T-helper 1 cell treated with Interleukin-12 subunit alpha and Interleukin-12 subunit beta and Interleukin-4 antibody, amounts not matched to agents 30 ng/mL and 1 ng/mL, for 36 hours (primary cell): ENCODE data around the gene NCAN. TPM values are rescaled to one million over a fixed set of nuclear protein-coding genes. Genes with fewer than 3 reads are reported as not detected.
"Not testable (repeated sequence)": the region's sequence is repeated elsewhere in the genome, so short reads cannot be mapped to it uniquely, and the experiment has no call there.

Experiments
- intact Hi-C: fragments of 100-400 bp; cut with micrococcal nuclease; formaldehyde crosslinking; loops from one replicate; pipeline ENCODE4 v1.15.1; 2024
- total RNA-seq: library from RNA; stranded (reverse); gene quantifications from 2 replicates; pipeline ENCODE4 v1.2.3, GENCODE V29; 2022

Gene NCAN
- total RNA-seq, 1 donor from 2014 or later = 0.05 TPM

- intact Hi-C loops = loop anchor here (2.0 kb wide), 1 partner anchor 85 kb away; the partner anchor contains the start of gene TMEM161A
Observed at GRCh38 chr19:19223636-19224035, 11.9 kb downstream of the NCAN start.

GRCh38 chr19:19224150-19224851 lies 12.5 kb downstream of the NCAN start:
- intact Hi-C loops = loop anchor here (2.0 kb wide), 1 partner anchor 86 kb away; the partner anchor contains the start of gene TMEM161A

GRCh38 chr19:19224852-19225494 lies 13.2 kb downstream of the NCAN start:
- intact Hi-C loops = loop anchor here (1.0 to 2.0 kb wide), 4 partner anchors 33 to 86 kb away; partner anchors contain the start of genes BORCS8, RFXANK and TMEM161A

DNA sequence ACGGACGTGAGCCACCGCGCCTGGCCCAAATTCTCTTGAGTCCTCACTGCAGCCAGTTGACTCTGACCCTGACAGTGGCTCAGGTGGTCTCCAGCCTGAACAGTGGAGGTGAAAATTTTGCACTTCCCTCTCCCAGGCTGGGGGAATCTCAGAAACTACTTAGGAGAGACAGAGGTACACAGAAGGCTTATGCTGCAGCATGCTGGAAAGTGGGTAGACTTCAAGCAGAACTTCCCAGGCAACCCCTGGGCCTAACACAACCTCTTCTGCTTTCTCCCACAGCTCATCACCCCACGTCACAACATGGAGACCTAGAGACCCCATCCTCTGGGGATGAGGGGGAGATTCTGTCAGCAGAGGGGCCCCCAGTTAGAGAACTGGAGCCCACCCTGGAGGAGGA lies 14.4 kb downstream of the NCAN start:
- intact Hi-C loops = no loop called here

GRCh38 chr19:19226663-19227062 lies 14.9 kb downstream of the NCAN start:
- intact Hi-C loops = no loop called here

DNA sequence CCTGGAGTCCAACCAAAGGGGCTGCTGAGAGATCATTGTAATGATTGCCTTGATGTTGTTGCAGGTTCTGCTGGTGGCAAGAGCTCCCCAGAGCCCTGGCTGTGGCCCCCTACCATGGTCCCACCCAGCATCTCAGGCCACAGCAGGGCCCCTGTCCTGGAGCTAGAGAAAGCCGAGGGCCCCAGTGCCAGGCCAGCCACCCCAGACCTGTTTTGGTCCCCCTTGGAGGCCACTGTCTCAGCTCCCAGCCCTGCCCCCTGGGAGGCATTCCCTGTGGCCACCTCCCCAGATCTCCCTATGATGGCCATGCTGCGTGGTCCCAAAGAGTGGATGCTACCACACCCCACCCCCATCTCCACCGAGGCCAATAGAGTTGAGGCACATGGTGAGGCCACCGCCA lies 15.5 kb downstream of the NCAN start:
- intact Hi-C loops = no loop called here

DNA sequence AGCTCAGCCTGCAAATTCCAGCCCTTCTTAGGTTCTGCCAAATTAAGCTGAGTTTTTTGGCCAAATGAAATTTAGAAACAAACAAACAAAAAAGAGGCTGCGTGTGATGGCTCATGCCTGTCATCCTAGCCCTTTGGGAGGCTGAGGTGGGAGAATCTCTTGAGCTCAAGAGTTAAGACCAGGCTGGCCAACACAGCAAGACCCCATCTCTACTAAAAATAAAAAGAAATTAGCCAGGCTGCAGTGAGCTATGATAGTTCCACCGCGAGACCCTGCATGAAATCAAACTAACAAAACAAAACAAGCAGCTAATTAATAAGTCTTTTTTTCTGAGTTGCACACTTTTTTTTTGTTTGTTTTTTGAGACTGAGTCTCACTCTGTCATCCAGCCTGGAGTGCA lies 17.9 kb downstream of the NCAN start:
- intact Hi-C loops = no loop called here

GRCh38 chr19:19230999-19231398 lies 19.2 kb downstream of the NCAN start:
- intact Hi-C loops = no loop called here

DNA sequence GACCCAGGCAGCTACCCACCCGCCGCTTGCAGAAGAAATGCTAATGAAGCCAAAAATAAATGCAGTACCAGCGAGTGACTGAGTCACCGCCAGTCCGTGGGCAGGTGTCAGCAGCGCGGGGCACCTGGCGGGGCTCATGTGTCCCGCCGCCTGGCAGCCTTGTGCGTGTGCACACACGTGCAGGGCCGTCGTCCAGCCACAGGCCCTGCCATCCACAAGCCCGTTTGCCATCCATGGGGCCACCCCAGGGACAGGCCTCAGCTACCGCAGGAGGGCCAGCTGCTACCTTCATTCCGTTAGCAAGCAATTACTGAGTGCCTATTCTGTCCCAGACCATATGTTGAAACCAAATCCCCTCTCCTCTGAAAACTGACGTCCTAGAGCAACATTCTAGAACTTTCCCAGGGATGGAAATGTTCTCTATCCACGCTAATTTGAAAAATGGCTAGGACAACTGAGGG lies 20.5 kb downstream of the NCAN start:
- intact Hi-C loops = no loop called here

DNA sequence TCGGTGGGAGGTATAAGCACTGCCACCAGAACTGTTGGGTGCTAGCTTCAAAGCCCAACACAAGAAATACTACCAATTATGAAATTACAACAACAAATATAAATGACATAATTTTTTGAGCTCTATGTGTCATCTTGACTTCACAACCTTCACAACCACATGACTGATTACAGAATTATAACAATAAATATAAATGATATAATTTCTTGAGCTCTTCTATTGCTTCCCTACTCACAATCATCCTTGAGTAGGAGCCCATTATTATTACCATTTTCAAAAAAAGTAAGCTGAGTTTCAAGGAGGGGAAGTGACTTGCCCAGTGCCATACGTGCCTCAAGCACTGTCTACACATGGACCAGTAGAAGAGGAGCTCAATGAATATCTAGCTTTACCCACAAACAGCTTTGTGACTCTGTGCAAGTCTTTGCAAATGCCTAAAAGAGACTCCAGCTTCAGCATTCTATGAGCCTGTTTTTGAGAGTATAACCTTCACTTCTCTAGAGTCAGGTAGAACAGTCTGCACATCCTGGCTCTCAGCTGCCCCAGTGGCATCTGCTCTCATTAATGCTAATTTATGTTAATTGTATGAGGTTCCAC lies 22.6 kb downstream of the NCAN start:
- intact Hi-C loops = no loop called here

DNA sequence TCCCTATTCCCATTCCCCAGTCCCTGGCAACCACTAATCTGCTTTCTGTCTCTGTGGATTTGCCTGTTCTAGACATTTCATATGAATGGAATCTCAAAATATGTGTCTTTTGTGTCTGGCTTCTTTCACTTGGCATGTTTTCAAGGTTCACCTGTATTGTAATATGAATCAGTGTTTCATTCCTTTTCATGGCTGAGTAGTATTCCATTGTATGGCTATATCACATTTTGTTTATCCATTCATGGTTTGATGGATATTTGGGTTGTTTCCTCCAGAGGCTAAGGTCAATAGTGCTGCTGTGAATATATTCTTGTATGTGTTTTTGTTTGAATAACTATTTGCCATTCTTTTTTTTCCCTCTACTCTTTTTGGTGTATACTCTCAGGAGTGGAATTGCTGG lies 24.4 kb downstream of the NCAN start:
- intact Hi-C loops = no loop called here

DNA sequence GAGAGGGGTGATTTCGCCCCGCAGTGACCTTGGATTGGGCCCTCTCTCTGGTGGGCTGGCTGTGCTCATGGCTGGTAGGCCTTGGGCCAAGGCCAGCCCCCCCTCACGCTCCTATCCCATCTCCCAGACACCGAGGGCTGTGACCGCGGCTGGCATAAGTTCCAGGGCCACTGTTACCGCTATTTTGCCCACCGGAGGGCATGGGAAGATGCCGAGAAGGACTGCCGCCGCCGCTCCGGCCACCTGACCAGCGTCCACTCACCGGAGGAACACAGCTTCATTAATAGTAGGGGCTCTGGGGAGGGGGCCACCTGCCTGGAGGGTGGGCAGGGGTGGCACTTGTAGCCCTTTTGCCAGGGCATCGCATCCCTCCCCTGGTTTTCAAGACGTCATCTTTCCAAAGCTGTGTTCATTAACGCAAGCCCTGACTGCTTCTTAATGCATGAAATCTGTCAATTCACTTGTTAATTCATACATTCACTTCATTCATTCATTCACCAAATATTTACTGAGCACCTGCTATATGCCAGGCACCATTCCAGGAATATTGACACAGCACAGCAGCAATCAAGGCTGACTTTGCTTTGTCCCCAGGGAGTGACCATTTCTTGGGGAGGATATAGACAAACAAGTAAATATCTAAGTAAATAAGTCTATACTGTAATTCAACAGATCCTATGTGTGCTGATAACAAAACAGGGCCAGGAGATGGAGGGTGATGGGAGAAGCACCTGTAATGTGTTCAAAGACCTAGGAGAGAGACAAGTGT lies 26.6 kb downstream of the NCAN start:
- intact Hi-C loops = no loop called here

DNA sequence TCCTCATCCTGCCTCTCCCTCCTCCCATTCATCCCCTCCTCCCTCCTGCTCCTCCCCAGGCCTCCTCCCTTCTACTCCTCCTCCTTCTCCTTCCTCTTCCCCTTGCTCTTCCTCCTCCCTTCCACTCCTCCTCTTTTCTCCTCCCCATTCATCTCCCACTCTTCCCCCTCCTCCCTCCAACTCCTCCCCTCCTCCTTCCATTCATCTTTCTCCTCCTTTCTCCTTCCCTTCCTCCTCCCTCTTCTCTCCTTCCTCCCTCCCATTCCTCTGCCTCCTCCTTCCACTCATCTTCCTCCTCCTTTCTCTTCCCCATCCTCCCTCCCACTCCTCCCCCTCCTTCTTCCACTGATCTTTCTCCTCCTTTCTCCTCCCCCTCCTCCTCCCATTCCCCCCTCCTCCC lies 27.9 kb downstream of the NCAN start:
- intact Hi-C loops = no loop called here

GRCh38 chr19:19240476-19240875 lies 28.7 kb downstream of the NCAN start:
- intact Hi-C loops = no loop called here

- intact Hi-C loops = no loop called here
Observed at GRCh38 chr19:19250196-19250801, 38.5 kb downstream of the NCAN start.

GRCh38 chr19:19253409-19253808 lies 41.7 kb downstream of the NCAN start:
- intact Hi-C loops = not testable (repeated sequence)

DNA sequence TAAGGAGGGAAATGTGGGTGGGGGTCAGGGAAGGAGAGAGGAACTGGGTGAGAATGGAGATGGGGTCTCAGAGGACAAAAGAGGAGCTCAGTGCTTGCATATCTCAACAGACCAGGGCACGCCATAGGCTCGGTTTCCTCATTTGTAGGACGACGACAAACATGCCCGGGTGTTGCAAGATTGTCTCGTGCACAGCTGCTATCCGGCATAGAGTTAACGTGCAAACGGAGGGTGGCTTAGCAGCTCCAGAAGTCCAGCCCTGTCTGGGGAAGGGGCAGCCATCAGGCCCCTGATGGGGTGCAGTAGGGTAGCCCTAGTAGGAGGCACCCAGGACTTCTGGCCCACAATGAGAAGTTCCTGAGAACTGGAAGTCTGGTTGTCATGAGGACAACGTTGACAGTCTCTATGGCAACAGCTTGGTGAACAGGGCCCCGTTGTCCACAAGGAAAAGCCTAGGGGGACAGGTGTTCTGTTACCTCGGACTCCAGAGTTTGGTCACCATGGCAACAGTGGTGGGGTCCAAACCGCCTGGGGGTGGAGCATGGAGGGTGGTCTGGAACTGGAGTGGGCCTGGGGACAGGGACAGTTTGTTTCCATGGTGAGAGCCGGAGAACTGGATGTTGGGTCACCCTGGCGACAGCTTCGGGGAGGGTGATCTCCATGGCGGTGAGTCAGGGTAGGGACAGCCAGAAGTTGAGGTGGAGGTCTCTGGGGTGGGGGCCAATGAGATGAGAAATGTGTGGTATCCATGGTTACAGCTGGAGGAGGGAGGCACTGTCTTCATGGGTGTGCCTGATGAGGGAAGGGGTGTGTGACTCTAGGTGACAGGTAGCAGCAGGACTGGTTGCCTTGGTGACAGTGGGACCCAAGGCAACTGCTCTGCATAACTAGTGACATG lies 44.6 kb downstream of the NCAN start:
- intact Hi-C loops = no loop called here

DNA sequence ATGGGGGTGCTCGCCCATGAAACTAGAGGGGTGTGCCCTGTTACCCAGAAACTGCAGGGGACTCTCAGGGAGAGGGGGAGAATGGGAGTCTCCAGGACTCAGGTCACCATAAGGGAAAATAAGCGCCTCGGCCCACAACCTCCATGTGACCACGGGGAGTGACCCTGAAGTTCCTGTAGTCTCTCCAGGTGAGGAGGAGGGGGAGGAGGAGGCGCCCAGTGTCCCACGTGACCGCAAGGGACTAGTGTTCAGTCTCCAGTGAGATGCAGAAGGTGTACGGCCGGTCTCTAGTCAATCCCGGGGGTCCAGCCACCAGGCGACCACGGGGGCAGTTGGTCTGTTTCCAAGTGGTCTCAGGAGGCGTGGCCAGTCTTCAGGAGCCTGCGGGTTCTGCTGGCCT lies 45.4 kb downstream of the NCAN start:
- intact Hi-C loops = no loop called here

GRCh38 chr19:19257836-19258588 lies 46.3 kb downstream of the NCAN start:
- intact Hi-C loops = no loop called here
